Measurements from ENCODE around the gene CPNE8. TPM values are rescaled to one million over a fixed set of nuclear protein-coding genes. Genes with fewer than 3 reads are reported as not detected.

Gene CPNE8
- total and polyA plus RNA-seq, 2 donors (not counting 1 experiment from before 2014, with no cell fraction given): 1.5 to 1.6 TPM

- CTCF ChIA-PET: no interaction called here
- H3K79me2 ChIP-seq (ENCODE audit: control insufficient read depth, insufficient read depth, low read length): no peaks in the 10 kb centered on the region
Measured at GRCh38 chr12:38850461-38850860, 54.9 kb downstream of the CPNE8 start.

GRCh38 chr12:38847247-38847646, 58.1 kb downstream of the CPNE8 start:
- ChIA-PET CTCF (no interaction called here), POLR2A (no interaction called here)
- DNase-seq (no peak), ATAC-seq (ENCODE audit: low read depth) (no peak)
- Histone ChIP-seq H4K20me1 (ENCODE audit: control insufficient read depth, insufficient read depth, low read length, poor library complexity, severe bottlenecking) (no peaks in the 10 kb centered on the region), H2AFZ (ENCODE audit: insufficient read depth, low read depth, low read length, poor library complexity, severe bottlenecking) (no peak overlapping the region), H3K4me1 (ENCODE audit: control insufficient read depth in 2 of 2, insufficient read depth in 2 of 2, low read length in 2 of 2) (no peaks in the 10 kb centered on the region), H3K27ac (ENCODE audit: low read length in 2 of 2) (no peak overlapping the region), H3K36me3 (replicated peaks in 1 of 2; ENCODE audit: control extremely low read depth in 1 of 2, control insufficient read depth in 1 of 2, extremely low read depth in 1 of 2, insufficient read depth in 2 of 2, low read length in 1 of 2) (no peaks in the 10 kb centered on the region), H3K4me3 (ENCODE audit: control extremely low read depth in 1 of 5, extremely low read depth in 1 of 5, insufficient read depth in 1 of 5, low read depth in 2 of 5, low read length in 4 of 5) (no peak overlapping the region), H3K27me3 (replicated peaks in 1 of 4; ENCODE audit: control extremely low read depth in 1 of 4, control insufficient read depth in 3 of 4, insufficient read depth in 4 of 4, low read length in 3 of 4) (no peaks in the 10 kb centered on the region), H3K9me3 (ENCODE audit: control extremely low read depth in 1 of 3, control insufficient read depth in 2 of 3, insufficient read depth in 1 of 3, low read length in 2 of 3) (no peaks in the 10 kb centered on the region), H3K4me2 (replicated peaks; ENCODE audit: low read depth, low read length, poor library complexity, severe bottlenecking) (no peak overlapping the region), H3K79me2 (ENCODE audit: control insufficient read depth, insufficient read depth, low read length) (no peaks in the 10 kb centered on the region), H3K9ac (ENCODE audit: low read length) (no peak overlapping the region)
- no peaks in the 10 kb centered on the region for H3K27me3 Mint-ChIP-seq
- no peak overlapping the region for H3K27ac Mint-ChIP-seq
- no peaks in the 10 kb centered on the region for H3K4me1 Mint-ChIP-seq
- H3K4me3 Mint-ChIP-seq: no peak overlapping the region
- TF ChIP-seq CTCF (IDR thresholded peaks at IDR 0.05) (no peak), EZH2 (IDR thresholded peaks at IDR 0.05; ENCODE audit: borderline replicate concordance, insufficient read depth, low read depth, low read length, poor library complexity, severe bottlenecking) (no peak)
- WGBS (ENCODE audit: insufficient coverage): no CpG with 5 or more reads among the region's 2 CpGs
- H3K9me3 Mint-ChIP-seq (ENCODE audit: insufficient read depth): no peaks in the 10 kb centered on the region
- intact Hi-C loops (cut with micrococcal nuclease): no loop called here

More at GRCh38 chr12:38850461-38850860, 54.9 kb downstream of the CPNE8 start:
- H4K20me1 ChIP-seq (ENCODE audit: control insufficient read depth, insufficient read depth, low read length, poor library complexity, severe bottlenecking): no peaks in the 10 kb centered on the region
- H3K4me3 ChIP-seq (ENCODE audit: control extremely low read depth in 1 of 5, extremely low read depth in 1 of 5, insufficient read depth in 1 of 5, low read depth in 2 of 5, low read length in 4 of 5): no peak overlapping the region
- H3K27ac Mint-ChIP-seq: no peak overlapping the region
- no peak overlapping the region for H3K9ac ChIP-seq (ENCODE audit: low read length)
- POLR2A ChIA-PET: no interaction called here
- H3K27me3 Mint-ChIP-seq: no peaks in the 10 kb centered on the region
- no peak overlapping the region for H3K4me3 Mint-ChIP-seq
- H3K9me3 Mint-ChIP-seq (ENCODE audit: insufficient read depth): peaks cover 5% of the 10 kb centered on the region
- intact Hi-C loops (cut with micrococcal nuclease): no loop called here
- no peaks in the 10 kb centered on the region for H3K4me1 Mint-ChIP-seq
- H3K4me2 ChIP-seq (replicated peaks; ENCODE audit: low read depth, low read length, poor library complexity, severe bottlenecking): no peak overlapping the region
- no peak overlapping the region for H2AFZ ChIP-seq (ENCODE audit: insufficient read depth, low read depth, low read length, poor library complexity, severe bottlenecking)
- DNase-seq (no peak), ATAC-seq (ENCODE audit: low read depth) (no peak)
- no peaks in the 10 kb centered on the region for H3K36me3 ChIP-seq (replicated peaks in 1 of 2; ENCODE audit: control extremely low read depth in 1 of 2, control insufficient read depth in 1 of 2, extremely low read depth in 1 of 2, insufficient read depth in 2 of 2, low read length in 1 of 2)
- TF ChIP-seq CTCF (IDR thresholded peaks at IDR 0.05) (no peak), EZH2 (IDR thresholded peaks at IDR 0.05; ENCODE audit: borderline replicate concordance, insufficient read depth, low read depth, low read length, poor library complexity, severe bottlenecking) (no peak)
- WGBS (ENCODE audit: insufficient coverage): 100% methylated on average over 1 of the region's 1 CpG
- no peak overlapping the region for H3K27ac ChIP-seq (ENCODE audit: low read length in 2 of 2)
- H3K4me1 ChIP-seq (ENCODE audit: control insufficient read depth in 2 of 2, insufficient read depth in 2 of 2, low read length in 2 of 2): no peaks in the 10 kb centered on the region
- peaks cover 0 to 1% (median 0%) of the 10 kb centered on the region in 3 donors for H3K9me3 ChIP-seq (ENCODE audit: control extremely low read depth in 1 of 3, control insufficient read depth in 2 of 3, insufficient read depth in 1 of 3, low read length in 2 of 3)
- H3K27me3 ChIP-seq (replicated peaks in 1 of 4; ENCODE audit: control extremely low read depth in 1 of 4, control insufficient read depth in 3 of 4, insufficient read depth in 4 of 4, low read length in 3 of 4): no peaks in the 10 kb centered on the region

All from B cell (primary cell).